ENCODE measurements around the gene IL36B.
"Not testable (repeated sequence)": the region's sequence is repeated elsewhere in the genome, so short reads cannot be mapped to it uniquely, and the experiment has no call there.

DNA sequence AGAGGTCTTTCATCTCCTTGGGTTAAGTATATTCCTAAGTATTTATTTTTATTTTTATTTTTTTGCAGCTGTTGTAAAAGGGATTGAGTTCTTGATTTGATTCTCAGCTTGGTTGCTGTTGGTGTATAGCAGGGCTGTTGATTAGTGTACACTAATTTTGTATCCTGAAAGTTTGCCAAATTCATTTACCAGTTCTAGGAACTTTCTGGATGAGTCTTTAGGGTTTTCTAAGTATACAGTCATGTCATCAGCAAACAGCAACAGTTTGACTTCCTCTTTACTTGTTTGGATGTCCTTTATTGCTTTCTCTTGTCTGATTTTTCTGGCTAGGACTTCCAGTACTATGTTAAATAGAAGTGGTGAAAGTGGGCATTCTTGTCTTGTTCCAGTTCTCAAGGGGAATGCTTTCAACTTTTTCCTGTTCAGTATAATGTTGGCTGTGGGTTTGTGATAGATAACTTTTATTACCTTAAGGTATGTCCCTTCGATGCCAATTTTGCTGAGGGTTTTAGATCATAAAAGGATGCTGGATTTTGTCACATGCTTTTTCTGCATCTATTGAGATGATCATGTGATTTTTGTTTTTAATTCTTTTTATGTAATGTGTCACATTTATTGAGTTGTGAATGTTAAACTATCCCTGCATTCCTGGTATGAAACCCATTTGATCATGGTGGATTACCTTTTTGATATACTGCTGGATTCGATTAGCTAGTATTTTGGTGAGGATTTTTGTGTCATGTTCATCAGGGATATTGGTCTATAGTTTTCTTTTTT, 44.4 kb upstream of the IL36B start:
- not testable (repeated sequence) for TF ChIP-seq POLR2A (IDR thresholded peaks at IDR 0.05)
- TF ChIP-seq, protein P1, sequence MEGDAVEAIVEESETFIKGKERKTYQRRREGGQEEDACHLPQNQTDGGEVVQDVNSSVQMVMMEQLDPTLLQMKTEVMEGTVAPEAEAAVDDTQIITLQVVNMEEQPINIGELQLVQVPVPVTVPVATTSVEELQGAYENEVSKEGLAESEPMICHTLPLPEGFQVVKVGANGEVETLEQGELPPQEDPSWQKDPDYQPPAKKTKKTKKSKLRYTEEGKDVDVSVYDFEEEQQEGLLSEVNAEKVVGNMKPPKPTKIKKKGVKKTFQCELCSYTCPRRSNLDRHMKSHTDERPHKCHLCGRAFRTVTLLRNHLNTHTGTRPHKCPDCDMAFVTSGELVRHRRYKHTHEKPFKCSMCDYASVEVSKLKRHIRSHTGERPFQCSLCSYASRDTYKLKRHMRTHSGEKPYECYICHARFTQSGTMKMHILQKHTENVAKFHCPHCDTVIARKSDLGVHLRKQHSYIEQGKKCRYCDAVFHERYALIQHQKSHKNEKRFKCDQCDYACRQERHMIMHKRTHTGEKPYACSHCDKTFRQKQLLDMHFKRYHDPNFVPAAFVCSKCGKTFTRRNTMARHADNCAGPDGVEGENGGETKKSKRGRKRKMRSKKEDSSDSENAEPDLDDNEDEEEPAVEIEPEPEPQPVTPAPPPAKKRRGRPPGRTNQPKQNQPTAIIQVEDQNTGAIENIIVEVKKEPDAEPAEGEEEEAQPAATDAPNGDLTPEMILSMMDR (IDR thresholded peaks at IDR 0.05), result not testable (repeated sequence)
